ENCODE measurements around the gene INTS11.
A peak's percentile ranks its signal among the peaks of the same experiment; 100 is the strongest.

The INTS11 gene

GRCh38 chr1:1273209-1273511, 51.3 kb downstream of the INTS11 start:
- no peak for DNase-seq (ENCODE audit: low spot score in 2 of 2)
- in situ Hi-C loops (cut with MboI; ENCODE audit: low sequenced_read_pairs), result no loop called here
- Histone ChIP-seq H3K27me3 (ENCODE audit: low read depth) (no peaks in the 10 kb centered on the region), H3K4me3 (peak overlapping the region; percentile 81), H3K4me1 (peaks cover 17% of the 10 kb centered on the region), H3K36me3 (replicated peaks) (peaks cover 21% of the 10 kb centered on the region), H3K9me3 (peaks cover 14% of the 10 kb centered on the region; the same call in 1 of the 2 replicates)

- Histone ChIP-seq H3K9me3 (peaks cover 14% of the 10 kb centered on the region; the same call in 1 of the 2 replicates), H3K4me3 (peak overlapping the region; percentile 81), H3K36me3 (replicated peaks) (peaks cover 26% of the 10 kb centered on the region), H3K4me1 (peaks cover 17% of the 10 kb centered on the region), H3K27me3 (ENCODE audit: low read depth) (no peaks in the 10 kb centered on the region)
- no peak for DNase-seq (ENCODE audit: low spot score in 2 of 2)
- in situ Hi-C loops (cut with MboI; ENCODE audit: low sequenced_read_pairs), result no loop called here
These were observed 51.9 kb downstream of the INTS11 start for GRCh38 chr1:1272341-1273208.

- H3K36me3 ChIP-seq (replicated peaks), result peaks cover 40% of the 10 kb centered on the region
- H3K4me3 ChIP-seq, result no peak overlapping the region
- DNase-seq (ENCODE audit: low spot score in 2 of 2), result no peak
- H3K4me1 ChIP-seq, result peaks cover 17% of the 10 kb centered on the region
- in situ Hi-C loops (cut with MboI; ENCODE audit: low sequenced_read_pairs), result no loop called here
- no peaks in the 10 kb centered on the region for H3K27me3 ChIP-seq (ENCODE audit: low read depth)
- peaks cover 4% of the 10 kb centered on the region; the same call in 1 of the 2 replicates for H3K9me3 ChIP-seq
These were observed 53.6 kb downstream of the INTS11 start for GRCh38 chr1:1270813-1271212.

- Histone ChIP-seq H3K9me3 (no peaks in the 10 kb centered on the region), H3K4me1 (peaks cover 12% of the 10 kb centered on the region), H3K36me3 (replicated peaks) (peaks cover 66% of the 10 kb centered on the region), H3K27me3 (ENCODE audit: low read depth) (no peaks in the 10 kb centered on the region), H3K4me3 (no peak overlapping the region)
- no peak for DNase-seq (ENCODE audit: low spot score in 2 of 2)
- in situ Hi-C loops (cut with MboI; ENCODE audit: low sequenced_read_pairs), result no loop called here
These were observed 56.2 kb downstream of the INTS11 start for GRCh38 chr1:1268284-1268682.

GRCh38 chr1:1267488-1268283, 56.8 kb downstream of the INTS11 start:
- Histone ChIP-seq H3K4me3 (no peak overlapping the region), H3K4me1 (peaks cover 12% of the 10 kb centered on the region), H3K27me3 (ENCODE audit: low read depth) (no peaks in the 10 kb centered on the region), H3K36me3 (replicated peaks) (peaks cover 72% of the 10 kb centered on the region), H3K9me3 (no peaks in the 10 kb centered on the region)
- in situ Hi-C loops (cut with MboI; ENCODE audit: low sequenced_read_pairs), result no loop called here
- no peak for DNase-seq (ENCODE audit: low spot score in 2 of 2)

GRCh38 chr1:1264868-1265272, 59.6 kb downstream of the INTS11 start:
- H3K4me3 ChIP-seq, result no peak overlapping the region
- in situ Hi-C loops (cut with MboI; ENCODE audit: low sequenced_read_pairs), result no loop called here

GRCh38 chr1:1264026-1264425, 60.4 kb downstream of the INTS11 start:
- Histone ChIP-seq H3K4me3 (no peak overlapping the region), H3K4me1 (no peaks in the 10 kb centered on the region), H3K27me3 (ENCODE audit: low read depth) (no peaks in the 10 kb centered on the region), H3K36me3 (replicated peaks) (peaks cover 76% of the 10 kb centered on the region), H3K9me3 (no peaks in the 10 kb centered on the region)
- in situ Hi-C loops (cut with MboI; ENCODE audit: low sequenced_read_pairs), result no loop called here
- DNase-seq (ENCODE audit: low spot score in 2 of 2), result no peak

More at GRCh38 chr1:1264868-1265272, 59.6 kb downstream of the INTS11 start:
- H3K4me1 ChIP-seq, result no peaks in the 10 kb centered on the region
- no peaks in the 10 kb centered on the region for H3K27me3 ChIP-seq (ENCODE audit: low read depth)
- DNase-seq (ENCODE audit: low spot score in 2 of 2), result no peak
- peaks cover 76% of the 10 kb centered on the region for H3K36me3 ChIP-seq (replicated peaks)
- no peaks in the 10 kb centered on the region for H3K9me3 ChIP-seq

- peaks cover 81% of the 10 kb centered on the region for H3K36me3 ChIP-seq (replicated peaks)
- no peaks in the 10 kb centered on the region for H3K27me3 ChIP-seq (ENCODE audit: low read depth)
- in situ Hi-C loops (cut with MboI; ENCODE audit: low sequenced_read_pairs), result no loop called here
- no peak for DNase-seq (ENCODE audit: low spot score in 2 of 2)
- no peaks in the 10 kb centered on the region for H3K9me3 ChIP-seq
- H3K4me3 ChIP-seq, result no peak overlapping the region
- H3K4me1 ChIP-seq, result no peaks in the 10 kb centered on the region
These were observed 61.7 kb downstream of the INTS11 start for GRCh38 chr1:1262758-1263157.

- DNase-seq (ENCODE audit: low spot score in 2 of 2), result no peak
- Histone ChIP-seq H3K4me1 (no peaks in the 10 kb centered on the region), H3K4me3 (no peak overlapping the region), H3K36me3 (replicated peaks) (peaks cover 74% of the 10 kb centered on the region), H3K27me3 (ENCODE audit: low read depth) (no peaks in the 10 kb centered on the region), H3K9me3 (no peaks in the 10 kb centered on the region)
- in situ Hi-C loops (cut with MboI; ENCODE audit: low sequenced_read_pairs), result no loop called here
These were observed 62.4 kb downstream of the INTS11 start for GRCh38 chr1:1262071-1262470.

Measured in HAP-1 (cell line).